ENCODE measurements around the gene EMC7. TPM values are rescaled to one million over a fixed set of nuclear protein-coding genes. Genes with fewer than 3 reads are reported as not detected.
"Not testable (repeated sequence)": the region's sequence is repeated elsewhere in the genome, so short reads cannot be mapped to it uniquely, and the experiment has no call there.

Gene EMC7
- total RNA-seq, 1 donor from 2014 or later = 35.4 TPM

DNA sequence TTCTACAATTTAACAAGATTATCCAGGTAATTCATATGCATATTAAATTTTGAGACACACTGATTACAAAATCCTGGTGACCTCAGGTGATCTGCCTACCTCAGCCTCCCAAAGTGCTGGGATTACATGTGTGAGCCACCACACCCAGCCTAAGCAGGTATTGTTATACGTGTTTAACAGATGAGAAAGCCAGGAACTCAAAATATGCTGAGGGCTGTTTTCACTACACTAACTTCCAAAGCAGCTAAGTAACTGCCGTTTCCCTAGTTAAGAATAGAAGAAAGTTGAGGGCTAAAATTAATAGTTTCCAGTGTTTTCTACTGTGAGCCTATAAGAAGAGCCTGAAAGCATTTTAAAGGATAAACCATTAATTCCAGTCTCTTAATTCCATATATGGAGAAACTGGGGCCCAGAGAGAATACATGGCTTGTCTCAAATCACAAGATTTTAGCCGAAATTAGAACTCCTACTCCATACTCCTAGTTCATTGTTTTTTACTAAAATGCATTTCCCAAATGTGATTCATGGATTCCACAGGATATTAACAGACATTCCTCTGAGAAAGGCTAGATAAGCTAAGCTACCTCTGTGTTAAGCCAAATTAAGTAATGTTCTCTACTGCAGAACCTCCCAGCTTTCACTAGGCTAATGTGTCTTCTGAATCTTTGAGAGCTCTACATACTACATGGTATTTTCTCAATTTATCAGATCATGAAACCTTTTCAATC lies 45.6 kb downstream of the EMC7 start:
- H3K4me3 Mint-ChIP-seq = no peak overlapping the region
- peaks cover 8% of the 10 kb centered on the region for H3K4me1 Mint-ChIP-seq
- peak overlapping the region; percentile 89 for H3K27ac Mint-ChIP-seq
- peaks cover 2% of the 10 kb centered on the region for H3K27me3 Mint-ChIP-seq (ENCODE audit: low read depth)
- peaks cover 29% of the 10 kb centered on the region for H3K9me3 Mint-ChIP-seq
- H3K36me3 Mint-ChIP-seq = no peaks in the 10 kb centered on the region
- TF ChIP-seq, protein P1, sequence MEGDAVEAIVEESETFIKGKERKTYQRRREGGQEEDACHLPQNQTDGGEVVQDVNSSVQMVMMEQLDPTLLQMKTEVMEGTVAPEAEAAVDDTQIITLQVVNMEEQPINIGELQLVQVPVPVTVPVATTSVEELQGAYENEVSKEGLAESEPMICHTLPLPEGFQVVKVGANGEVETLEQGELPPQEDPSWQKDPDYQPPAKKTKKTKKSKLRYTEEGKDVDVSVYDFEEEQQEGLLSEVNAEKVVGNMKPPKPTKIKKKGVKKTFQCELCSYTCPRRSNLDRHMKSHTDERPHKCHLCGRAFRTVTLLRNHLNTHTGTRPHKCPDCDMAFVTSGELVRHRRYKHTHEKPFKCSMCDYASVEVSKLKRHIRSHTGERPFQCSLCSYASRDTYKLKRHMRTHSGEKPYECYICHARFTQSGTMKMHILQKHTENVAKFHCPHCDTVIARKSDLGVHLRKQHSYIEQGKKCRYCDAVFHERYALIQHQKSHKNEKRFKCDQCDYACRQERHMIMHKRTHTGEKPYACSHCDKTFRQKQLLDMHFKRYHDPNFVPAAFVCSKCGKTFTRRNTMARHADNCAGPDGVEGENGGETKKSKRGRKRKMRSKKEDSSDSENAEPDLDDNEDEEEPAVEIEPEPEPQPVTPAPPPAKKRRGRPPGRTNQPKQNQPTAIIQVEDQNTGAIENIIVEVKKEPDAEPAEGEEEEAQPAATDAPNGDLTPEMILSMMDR (IDR thresholded peaks at IDR 0.05; ENCODE audit: unreplicated experiment) = no peak
- no peak for DNase-seq (ENCODE audit: low spot score in 2 of 2, unreplicated experiment in 2 of 2)

DNA sequence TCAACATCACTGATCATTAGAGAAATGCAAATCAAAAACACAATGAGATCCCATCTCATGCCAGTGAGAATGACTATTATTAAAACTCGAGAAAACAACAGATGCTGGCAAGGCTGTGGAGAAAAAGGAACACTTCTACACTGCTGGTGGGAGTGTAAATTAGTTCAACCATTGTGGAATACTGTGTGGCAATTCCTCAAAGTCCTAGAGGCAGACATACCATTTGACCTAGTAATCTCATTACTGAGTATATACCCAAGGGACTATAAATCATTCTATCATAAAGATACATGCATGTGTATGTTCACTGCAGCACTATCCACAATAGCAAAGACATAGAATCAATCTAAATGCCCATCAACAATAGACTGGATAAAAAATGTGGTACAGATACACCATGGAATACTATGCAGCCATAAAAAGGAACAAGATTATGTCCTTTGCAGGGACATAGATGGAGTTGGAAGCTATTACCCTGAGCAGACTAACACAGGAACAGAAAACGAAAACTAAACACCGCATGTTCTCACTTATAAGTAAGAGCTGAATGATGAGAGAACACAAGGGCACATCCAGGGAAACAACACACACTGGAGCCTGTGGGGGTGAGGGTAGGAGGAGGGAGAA lies 47.5 kb downstream of the EMC7 start:
- Mint-ChIP-seq H3K27ac (no peak overlapping the region), H3K4me3 (no peak overlapping the region), H3K4me1 (peaks cover 8% of the 10 kb centered on the region), H3K9me3 (peaks cover 42% of the 10 kb centered on the region), H3K27me3 (ENCODE audit: low read depth) (no peaks in the 10 kb centered on the region), H3K36me3 (peaks cover 12% of the 10 kb centered on the region)
- TF ChIP-seq, protein P1 (IDR thresholded peaks at IDR 0.05; ENCODE audit: unreplicated experiment) = no peak
- DNase-seq (ENCODE audit: low spot score in 2 of 2, unreplicated experiment in 2 of 2) = no peak

DNA sequence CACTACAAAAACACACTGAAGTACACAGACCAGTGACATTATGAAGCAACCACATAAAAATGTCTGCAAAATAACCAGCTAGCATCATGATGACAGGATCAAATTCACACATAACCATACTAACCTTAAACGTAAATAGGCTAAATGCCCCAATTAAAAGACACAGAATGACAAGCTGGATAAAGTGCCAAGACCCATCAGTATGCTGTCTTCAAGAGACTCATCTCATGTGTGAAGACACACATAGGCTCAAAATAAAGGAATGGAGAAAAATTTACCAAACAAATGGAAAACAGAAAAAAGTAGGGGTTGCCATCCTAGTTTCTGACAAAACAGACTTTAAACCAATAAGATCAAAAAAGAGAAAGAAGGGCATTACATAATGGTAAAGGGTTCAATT lies 51.3 kb downstream of the EMC7 start:
- DNase-seq (ENCODE audit: low spot score in 2 of 2, unreplicated experiment in 2 of 2); H3K27me3 Mint-ChIP-seq (ENCODE audit: low read depth); H3K4me3 Mint-ChIP-seq; H3K27ac Mint-ChIP-seq; H3K4me1 Mint-ChIP-seq: not testable (repeated sequence)
- Mint-ChIP-seq H3K9me3 (peaks cover 47% of the 10 kb centered on the region), H3K36me3 (peaks cover 14% of the 10 kb centered on the region)

DNA sequence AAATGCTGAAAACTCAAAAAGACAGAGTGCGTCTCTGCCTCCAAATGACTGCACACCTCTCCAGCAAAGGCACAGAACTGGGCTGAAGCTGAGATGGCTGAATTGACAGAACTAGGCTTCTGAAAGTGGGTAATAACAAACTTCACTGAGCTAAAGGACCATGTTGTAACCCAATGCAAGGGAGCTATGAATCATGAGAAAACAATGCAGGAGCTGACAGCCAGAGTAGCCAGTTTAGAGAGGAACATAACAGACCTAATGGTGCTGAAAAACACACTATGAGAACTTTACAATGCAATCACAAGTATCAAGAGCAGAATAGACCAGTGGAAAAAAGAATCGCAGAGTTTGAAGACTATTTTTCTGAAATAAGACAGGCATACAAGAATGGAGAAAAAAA lies 52.5 kb downstream of the EMC7 start:
- Mint-ChIP-seq H3K4me3 (no peak overlapping the region), H3K4me1 (no peaks in the 10 kb centered on the region), H3K27ac (no peak overlapping the region), H3K9me3 (peaks cover 44% of the 10 kb centered on the region), H3K27me3 (ENCODE audit: low read depth) (no peaks in the 10 kb centered on the region), H3K36me3 (peaks cover 14% of the 10 kb centered on the region)
- TF ChIP-seq, protein P1 (IDR thresholded peaks at IDR 0.05; ENCODE audit: unreplicated experiment) = no peak
- no peak for DNase-seq (ENCODE audit: low spot score in 2 of 2, unreplicated experiment in 2 of 2)

DNA sequence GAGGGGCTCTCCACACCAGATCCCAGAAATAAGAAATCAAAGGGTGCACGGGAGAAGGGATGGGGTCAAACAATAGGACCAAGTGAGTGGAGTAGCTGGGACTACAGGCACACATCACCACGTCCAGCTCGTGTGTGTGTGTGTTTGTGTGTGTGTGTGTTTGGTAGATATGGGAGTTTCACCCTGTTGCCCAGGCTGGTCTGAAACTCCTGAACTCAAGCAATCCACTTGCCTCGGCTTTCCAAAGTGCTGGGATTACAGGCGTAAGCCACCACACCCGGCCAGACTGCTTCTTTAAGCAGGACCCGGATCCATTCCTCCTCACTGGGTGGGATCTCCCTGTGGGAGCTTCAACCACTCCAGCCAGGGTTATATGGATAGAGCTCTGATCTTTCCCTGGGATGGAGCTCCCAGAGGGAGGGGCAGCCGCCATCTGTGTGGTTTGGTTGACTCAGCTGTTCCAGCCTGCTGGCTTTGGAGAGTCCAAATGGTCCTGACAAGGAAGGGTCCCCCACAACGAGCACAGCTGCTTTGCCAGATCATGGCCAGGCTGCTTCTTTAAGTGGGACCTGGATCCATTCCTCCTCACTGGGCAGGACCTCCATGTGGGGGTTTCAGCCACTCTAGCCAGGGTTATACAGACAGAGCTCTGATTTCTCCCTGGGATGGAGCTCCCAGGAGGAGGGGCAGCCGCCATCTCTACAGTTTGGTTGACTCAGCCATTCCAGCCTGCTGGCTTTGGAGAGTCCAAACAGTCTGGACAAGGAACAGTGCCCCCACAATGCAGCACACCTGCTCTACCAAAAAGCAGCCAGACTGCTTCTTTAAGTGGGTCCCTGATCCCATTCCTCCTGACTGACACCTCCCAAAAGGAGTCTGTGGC lies 53.5 kb downstream of the EMC7 start:
- Mint-ChIP-seq H3K27me3 (ENCODE audit: low read depth) (no peaks in the 10 kb centered on the region), H3K9me3 (peaks cover 35% of the 10 kb centered on the region), H3K36me3 (peaks cover 14% of the 10 kb centered on the region), H3K4me1 (no peaks in the 10 kb centered on the region), H3K4me3 (no peak overlapping the region), H3K27ac (no peak overlapping the region)
- DNase-seq (ENCODE audit: low spot score in 2 of 2, unreplicated experiment in 2 of 2) = no peak
- TF ChIP-seq, protein P1 (IDR thresholded peaks at IDR 0.05; ENCODE audit: unreplicated experiment) = no peak

Data from mesothelial cell of epicardium (in vitro differentiated cells).